ENCODE data around the gene DNAJB8.

The DNAJB8 gene

DNA sequence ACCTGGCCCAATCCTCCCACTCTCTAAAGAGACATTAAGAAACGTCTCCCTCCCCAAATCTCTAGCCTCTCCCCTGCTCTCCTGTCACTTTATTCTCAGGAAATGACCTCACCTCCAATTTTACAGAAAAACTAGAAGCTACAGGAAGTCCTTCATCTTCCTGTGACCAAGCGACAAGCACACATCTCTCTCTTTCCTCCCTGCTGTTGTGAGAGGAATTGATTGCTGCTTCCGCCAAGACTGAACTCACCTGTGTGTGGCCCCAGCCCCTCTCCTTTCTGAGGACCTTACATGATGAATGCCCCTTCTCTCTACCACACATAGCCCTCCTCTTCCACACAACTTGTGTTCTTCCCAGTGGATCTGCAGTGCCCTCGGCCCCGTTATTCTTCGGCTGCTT, 18.2 kb downstream of the DNAJB8 start:
- TF ChIP-seq, protein P1, sequence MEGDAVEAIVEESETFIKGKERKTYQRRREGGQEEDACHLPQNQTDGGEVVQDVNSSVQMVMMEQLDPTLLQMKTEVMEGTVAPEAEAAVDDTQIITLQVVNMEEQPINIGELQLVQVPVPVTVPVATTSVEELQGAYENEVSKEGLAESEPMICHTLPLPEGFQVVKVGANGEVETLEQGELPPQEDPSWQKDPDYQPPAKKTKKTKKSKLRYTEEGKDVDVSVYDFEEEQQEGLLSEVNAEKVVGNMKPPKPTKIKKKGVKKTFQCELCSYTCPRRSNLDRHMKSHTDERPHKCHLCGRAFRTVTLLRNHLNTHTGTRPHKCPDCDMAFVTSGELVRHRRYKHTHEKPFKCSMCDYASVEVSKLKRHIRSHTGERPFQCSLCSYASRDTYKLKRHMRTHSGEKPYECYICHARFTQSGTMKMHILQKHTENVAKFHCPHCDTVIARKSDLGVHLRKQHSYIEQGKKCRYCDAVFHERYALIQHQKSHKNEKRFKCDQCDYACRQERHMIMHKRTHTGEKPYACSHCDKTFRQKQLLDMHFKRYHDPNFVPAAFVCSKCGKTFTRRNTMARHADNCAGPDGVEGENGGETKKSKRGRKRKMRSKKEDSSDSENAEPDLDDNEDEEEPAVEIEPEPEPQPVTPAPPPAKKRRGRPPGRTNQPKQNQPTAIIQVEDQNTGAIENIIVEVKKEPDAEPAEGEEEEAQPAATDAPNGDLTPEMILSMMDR (conservative IDR thresholded peaks at IDR 0.05; ENCODE audit: low read depth, low read length) = no peak
- no peak for DNase-seq (ENCODE audit: low read depth)
- H3K4me3 ChIP-seq (ENCODE audit: low read depth, low read length) = no peak overlapping the region

DNA sequence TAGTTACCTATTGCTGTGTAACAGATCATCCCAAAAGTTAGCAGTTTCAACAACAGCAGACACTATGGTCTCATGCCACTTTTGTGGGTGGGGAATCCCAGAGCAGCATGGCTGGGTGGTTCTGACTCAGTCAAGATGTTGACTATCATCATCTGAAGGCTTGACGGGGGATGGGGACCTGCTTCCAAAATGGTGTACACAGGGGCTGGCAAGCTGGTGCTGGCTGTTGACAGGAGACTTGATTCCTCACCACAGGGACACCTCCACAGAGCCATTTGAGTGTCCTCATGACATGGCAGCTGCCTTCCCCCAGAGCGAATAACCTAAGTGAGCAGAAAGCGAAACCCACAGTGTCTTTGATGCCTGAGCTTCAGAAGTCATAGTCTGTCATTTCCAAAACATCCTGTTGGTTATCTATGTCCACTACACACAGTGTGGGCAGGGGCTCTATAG, 19.1 kb downstream of the DNAJB8 start:
- no peak overlapping the region for H3K4me3 ChIP-seq (ENCODE audit: low read depth, low read length)
- no peak for DNase-seq (ENCODE audit: low read depth)
- TF ChIP-seq, protein P1 (conservative IDR thresholded peaks at IDR 0.05; ENCODE audit: low read depth, low read length) = no peak

DNA sequence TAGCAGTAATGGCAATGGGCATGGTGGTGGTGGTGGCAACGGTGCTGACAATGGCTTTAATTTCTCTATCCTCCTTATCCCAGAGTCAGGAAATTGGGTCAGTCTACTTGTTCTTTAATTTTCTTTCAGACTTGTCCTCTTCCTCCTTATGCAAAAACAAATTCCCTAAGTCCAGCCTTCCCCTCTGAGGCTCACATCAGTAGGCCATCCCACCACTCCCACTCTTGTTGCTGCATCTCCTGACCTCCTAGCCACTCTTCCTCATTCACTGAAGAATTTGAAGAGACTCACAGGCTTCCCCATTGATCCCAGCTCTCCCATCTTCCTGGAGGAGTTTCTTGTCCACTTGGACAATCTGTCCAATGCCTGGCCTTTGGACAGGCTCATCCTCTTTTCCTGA, 19.9 kb downstream of the DNAJB8 start:
- TF ChIP-seq, protein P1 (conservative IDR thresholded peaks at IDR 0.05; ENCODE audit: low read depth, low read length) = no peak
- no peak for DNase-seq (ENCODE audit: low read depth)
- no peak overlapping the region for H3K4me3 ChIP-seq (ENCODE audit: low read depth, low read length)

DNA sequence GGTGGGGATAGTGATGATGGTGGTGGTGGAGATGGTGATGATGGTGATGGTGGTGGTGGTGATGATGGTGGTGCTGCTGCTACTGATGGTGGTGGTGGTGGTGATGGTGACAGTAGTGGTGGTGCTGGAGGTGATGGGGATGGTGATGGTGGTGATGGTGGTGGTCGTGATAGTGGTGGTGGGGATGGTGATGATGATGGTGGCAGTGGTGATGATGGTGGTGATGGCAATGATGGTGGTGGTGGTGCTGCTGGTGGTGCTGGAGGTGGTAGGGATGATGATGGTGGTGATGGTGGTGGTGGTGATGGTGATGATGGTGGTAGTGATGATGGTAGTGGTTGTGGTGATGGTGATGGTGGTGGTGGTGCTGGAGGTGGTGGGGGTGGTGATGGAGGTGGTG, 21.3 kb downstream of the DNAJB8 start:
- no peak overlapping the region for H3K4me3 ChIP-seq (ENCODE audit: low read depth, low read length)
- TF ChIP-seq, protein P1 (conservative IDR thresholded peaks at IDR 0.05; ENCODE audit: low read depth, low read length) = no peak
- DNase-seq (ENCODE audit: low read depth) = no peak

DNA sequence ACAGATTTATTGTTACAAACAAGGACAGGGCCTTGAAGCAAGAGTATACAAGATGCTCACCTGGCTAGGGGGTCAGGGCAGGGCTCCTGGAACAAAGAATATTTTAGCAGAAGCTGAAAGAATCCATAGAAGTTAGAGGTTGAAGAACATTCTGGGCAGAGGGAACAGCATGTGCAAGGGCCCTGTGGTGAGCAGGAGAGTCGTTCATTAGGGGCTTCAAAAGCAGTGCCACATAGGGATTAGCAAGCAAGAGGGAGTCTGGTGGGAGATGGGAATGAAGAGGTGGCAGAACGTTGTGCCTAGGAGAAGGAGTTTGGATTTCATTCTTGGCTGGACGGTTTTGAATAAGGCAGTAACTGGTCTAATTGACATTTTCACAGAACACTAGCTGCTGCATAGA, 22.9 kb downstream of the DNAJB8 start:
- no peak overlapping the region for H3K4me3 ChIP-seq (ENCODE audit: low read depth, low read length)
- TF ChIP-seq, protein P1 (conservative IDR thresholded peaks at IDR 0.05; ENCODE audit: low read depth, low read length) = no peak
- DNase-seq (ENCODE audit: low read depth) = no peak

DNA sequence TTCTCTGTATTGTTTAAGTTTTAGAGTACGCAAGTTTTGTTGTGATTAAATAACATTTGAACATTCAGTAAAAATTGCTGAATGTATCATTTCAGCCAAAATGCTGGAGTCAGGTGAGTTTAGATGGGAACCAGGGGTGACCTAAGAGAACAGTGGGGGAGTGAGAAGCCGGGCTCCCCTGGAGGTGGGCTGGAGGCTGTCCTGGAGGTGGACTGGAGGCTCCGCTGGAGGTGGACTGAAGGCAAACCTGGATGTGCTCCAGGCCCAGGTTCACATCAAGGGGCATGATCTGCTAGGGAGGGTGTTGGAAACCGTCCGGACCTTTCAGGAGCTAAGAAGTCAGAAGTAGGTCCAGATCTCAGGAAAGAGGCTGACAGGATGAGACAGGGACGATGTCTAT, 23.7 kb downstream of the DNAJB8 start:
- no peak for DNase-seq (ENCODE audit: low read depth)
- H3K4me3 ChIP-seq (ENCODE audit: low read depth, low read length) = no peak overlapping the region
- TF ChIP-seq, protein P1 (conservative IDR thresholded peaks at IDR 0.05; ENCODE audit: low read depth, low read length) = no peak

DNA sequence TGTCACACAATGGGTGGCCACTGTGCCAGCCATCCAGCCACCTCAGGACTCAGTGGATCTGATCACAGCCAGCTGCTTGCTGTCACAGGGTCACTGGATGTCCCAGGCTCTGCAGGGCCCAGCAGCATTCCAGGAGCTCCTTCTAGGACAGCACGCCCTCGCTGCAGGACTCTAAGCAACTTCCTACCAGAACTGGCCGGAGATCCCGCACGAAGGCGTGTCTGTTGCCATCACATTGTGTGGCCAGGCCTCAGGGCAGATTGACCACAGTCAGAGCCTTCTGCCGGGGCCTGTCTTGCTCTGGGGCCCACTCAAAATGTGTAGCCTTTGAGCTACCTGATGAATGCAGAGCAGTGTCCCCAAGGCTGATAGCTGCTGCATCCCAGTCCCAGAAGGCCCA, 24.6 kb downstream of the DNAJB8 start:
- TF ChIP-seq, protein P1 (conservative IDR thresholded peaks at IDR 0.05; ENCODE audit: low read depth, low read length) = no peak
- no peak for DNase-seq (ENCODE audit: low read depth)
- no peak overlapping the region for H3K4me3 ChIP-seq (ENCODE audit: low read depth, low read length)
